IMR-90 (cell line): Measurements from ENCODE around the gene AP4B1. TPM values are rescaled to one million over a fixed set of nuclear protein-coding genes. Genes with fewer than 3 reads are reported as not detected.

Source experiments
- ATAC-seq: fragments of 200-7000 bp; cut with Tn5 transposase; 2 replicates; pipeline ENCODE4 v1.9.1; 2020; ENCODE audit warnings: low read depth, mild to moderate bottlenecking, moderate library complexity
- BruUV-seq: library from RNA; stranded (reverse); fragments of 400-500 nt; replicated peaks from 2 replicates; lab custom pipeline; 2021; lab: Mats Ljungman, UMichigan
- CTCF ChIA-PET: fragments of 300-600 bp; formaldehyde crosslinking; extraction: SDS; loops from one replicate; lab custom pipeline; 2021; ENCODE audit warnings: antibody characterized with exemption; lab: Yijun Ruan, JAX
- POLR2A ChIA-PET: fragments of 300-600 bp; sonication (Branson Sonifier 250); formaldehyde crosslinking; loops from one replicate; lab custom pipeline; 2022; ENCODE audit warnings: antibody characterized with exemption; ENCODE audit not compliant: unreplicated experiment; lab: Charles Lee
- DNase-seq: peaks from one replicate; pipeline ENCODE4 v3.0.0; 2013
- H2AFZ ChIP-seq: replicated peaks from 2 replicates; pipeline ENCODE3; 2013; ENCODE audit warnings: low read length, mild to moderate bottlenecking; ENCODE audit not compliant: poor library complexity
- H2AK5ac ChIP-seq: 2 replicates; pipeline ENCODE4 v1.6.1; 2013; ENCODE audit warnings: low read depth, low read length, inconsistent platforms
- H2AK9ac ChIP-seq: replicated peaks from 2 replicates; pipeline ENCODE3; 2013; ENCODE audit warnings: mild to moderate bottlenecking, low read depth, low read length, moderate library complexity; ENCODE audit not compliant: poor library complexity
- H2BK120ac ChIP-seq: 2 replicates; pipeline ENCODE4 v1.6.1; 2013; ENCODE audit warnings: low read depth, low read length, inconsistent platforms
- H2BK15ac ChIP-seq: 3 replicates; pipeline ENCODE4 v1.6.1; 2013; ENCODE audit warnings: low read depth, low read length, inconsistent platforms
- H2BK20ac ChIP-seq: 2 replicates; pipeline ENCODE4 v1.6.1; 2013; ENCODE audit warnings: low read depth, mild to moderate bottlenecking, inconsistent platforms, low read length, moderate library complexity
- H2BK5ac ChIP-seq: 2 replicates; pipeline ENCODE4 v1.6.1; 2013; ENCODE audit warnings: mild to moderate bottlenecking, low read depth, low read length, inconsistent platforms; ENCODE audit not compliant: poor library complexity, severe bottlenecking
- H3K14ac ChIP-seq: replicated peaks from 2 replicates; pipeline ENCODE4 v1.6.1; 2013; ENCODE audit warnings: low read depth, low read length, inconsistent platforms
- H3K18ac ChIP-seq: 2 replicates; pipeline ENCODE4 v1.6.1; 2013; ENCODE audit warnings: low read depth, low read length, control low read depth
- H3K23ac ChIP-seq: 2 replicates; pipeline ENCODE4 v1.6.1; 2013; ENCODE audit warnings: low read depth, low read length, inconsistent platforms
- H3K27ac ChIP-seq: 2 replicates; pipeline ENCODE4 v1.5.1; 2013; ENCODE audit warnings: mild to moderate bottlenecking, control low read depth, low read length; ENCODE audit not compliant: insufficient read depth
- H3K27me3 ChIP-seq: 2 replicates; pipeline ENCODE4 v1.6.1; 2013; ENCODE audit warnings: low read length; ENCODE audit not compliant: control insufficient read depth, insufficient read depth
- H3K36me3 ChIP-seq: 2 replicates; pipeline ENCODE4 v1.6.1; 2013; ENCODE audit warnings: low read length, mixed read lengths; ENCODE audit not compliant: control insufficient read depth, insufficient read depth
- H3K4ac ChIP-seq: 2 replicates; pipeline ENCODE4 v1.6.1; 2013; ENCODE audit warnings: low read depth, low read length, inconsistent platforms
- H3K4me1 ChIP-seq: 2 replicates; pipeline ENCODE4 v1.6.1; 2013; ENCODE audit warnings: low read length, mixed read lengths; ENCODE audit not compliant: control insufficient read depth, insufficient read depth
- H3K4me2 ChIP-seq: 2 replicates; pipeline ENCODE4 v1.6.1; 2013; ENCODE audit warnings: low read depth, mild to moderate bottlenecking, control low read depth, low read length, moderate library complexity
- H3K4me3 ChIP-seq: 2 replicates; pipeline ENCODE4 v1.5.1; 2013; ENCODE audit warnings: low read depth, mild to moderate bottlenecking, control low read depth, low read length, moderate library complexity; ENCODE audit not compliant: insufficient read depth
- H3K56ac ChIP-seq: 2 replicates; pipeline ENCODE4 v1.6.1; 2013; ENCODE audit warnings: low read length, inconsistent platforms; ENCODE audit not compliant: insufficient read depth; ENCODE audit errors: extremely low read depth
- H3K79me1 ChIP-seq, 2 experiments: 2 replicates each; pipeline ENCODE4 v1.6.1; 2013; ENCODE audit warnings: low read length in 2 of 2, inconsistent platforms in 1 of 2, low read depth in 1 of 2
- H3K9ac ChIP-seq: 2 replicates; pipeline ENCODE4 v1.6.1; 2013; ENCODE audit warnings: low read depth, low read length, control low read depth
- H3K9me1 ChIP-seq: 2 replicates; pipeline ENCODE4 v1.6.1; 2013; ENCODE audit warnings: low read length, inconsistent platforms; ENCODE audit not compliant: insufficient read depth
- H3K9me3 ChIP-seq: 2 replicates; pipeline ENCODE4 v1.6.1; 2013; ENCODE audit warnings: low read length; ENCODE audit not compliant: control insufficient read depth, insufficient read depth
- H4K20me1 ChIP-seq: 2 replicates; pipeline ENCODE4 v1.6.1; 2013; ENCODE audit warnings: low read length, inconsistent platforms; ENCODE audit not compliant: insufficient read depth
- H4K5ac ChIP-seq: 2 replicates; pipeline ENCODE4 v1.6.1; 2013; ENCODE audit warnings: mild to moderate bottlenecking, low read depth, low read length, control low read depth
- H4K8ac ChIP-seq, 2 experiments: 2 replicates each; pipeline ENCODE4 v1.6.1; 2013; ENCODE audit warnings: low read depth in 2 of 2, low read length in 2 of 2, control low read depth in 1 of 2, inconsistent platforms in 1 of 2
- H4K91ac ChIP-seq: 2 replicates; pipeline ENCODE4 v1.6.1; 2013; ENCODE audit warnings: low read depth, low read length, inconsistent platforms; ENCODE audit not compliant: insufficient read depth
- CTCF ChIP-seq: conservative IDR thresholded peaks from 2 replicates; pipeline ENCODE4 v1.5.1; 2012; ENCODE audit warnings: mild to moderate bottlenecking, low read depth, low read length, improper control_type of control experiment
- dilution Hi-C: fragments of 300-500 bp; cut with HindIII; formaldehyde crosslinking; loops from one replicate; pipeline ENCODE4 v1.14.3; 2018; ENCODE audit warnings: low sequenced_read_pairs; ENCODE audit not compliant: unreplicated experiment
- in situ Hi-C: fragments of 300-500 bp; cut with MboI; formaldehyde crosslinking; loops from 3 replicates; pipeline ENCODE4 v1.14.3; 2019; ENCODE audit warnings: low sequenced_read_pairs, inconsistent platforms, mixed read lengths
- intact Hi-C: fragments of 100-400 bp; cut with micrococcal nuclease; formaldehyde crosslinking; loops from 2 replicates; pipeline ENCODE4 v1.10.0; 2022
- polyA plus RNA-seq, 3 experiments: library from polyadenylated mRNA; depleted of rRNA; stranded (reverse); fragments of >200 nt; gene quantifications; 2 replicates each; pipeline ENCODE4 v1.2.3, GENCODE V29; 2012; ENCODE audit warnings: low replicate concordance in 1 of 3
- total RNA-seq: library from RNA; depleted of rRNA; stranded (reverse); fragments of >200 nt; gene quantifications from 2 replicates; pipeline ENCODE4 v1.2.3, GENCODE V29; 2012
- TF ChIP-seq, protein P1 (sequence below): fragments of 150-350 bp; IDR thresholded peaks from 2 replicates; pipeline ENCODE4 v1.6.1; 2017; ENCODE audit warnings: mild to moderate bottlenecking, antibody characterized with exemption, low read length, low read depth

The AP4B1 gene
- total and polyA plus RNA-seq, 2 of the 4 experiments (the other 2 are of a cell fraction), result 15.6 to 18.1 TPM

DNA sequence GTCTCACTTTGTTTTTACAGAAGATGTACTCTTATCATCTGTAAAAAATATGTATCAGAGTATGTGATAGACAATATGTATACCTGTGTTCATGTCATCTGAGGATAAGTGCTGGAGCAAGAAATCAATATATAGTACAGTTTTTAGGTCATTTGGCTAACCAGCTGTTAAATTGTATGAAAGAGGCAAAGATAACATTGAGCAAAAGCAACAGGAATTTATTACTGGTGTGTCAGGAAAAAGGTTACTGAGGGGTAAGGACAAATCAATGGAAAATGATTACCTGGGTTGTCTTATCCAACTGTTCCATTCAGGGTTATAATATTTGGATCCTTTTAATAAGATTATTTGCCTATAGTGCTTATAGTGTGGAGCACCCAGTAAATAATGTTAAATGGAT is 29.4 kb upstream of the AP4B1 start:
- ChIA-PET CTCF (interaction anchor here (1.3 kb wide), 1 partner anchor 23 kb away, joined by 4 read pairs; no protein-coding TSS in a partner anchor), POLR2A (interaction anchor here (0.6 kb wide), 1 partner anchor 416 kb away, joined by 3 read pairs; no protein-coding TSS in a partner anchor)
- TF ChIP-seq CTCF, result no peak
- TF ChIP-seq, protein P1, sequence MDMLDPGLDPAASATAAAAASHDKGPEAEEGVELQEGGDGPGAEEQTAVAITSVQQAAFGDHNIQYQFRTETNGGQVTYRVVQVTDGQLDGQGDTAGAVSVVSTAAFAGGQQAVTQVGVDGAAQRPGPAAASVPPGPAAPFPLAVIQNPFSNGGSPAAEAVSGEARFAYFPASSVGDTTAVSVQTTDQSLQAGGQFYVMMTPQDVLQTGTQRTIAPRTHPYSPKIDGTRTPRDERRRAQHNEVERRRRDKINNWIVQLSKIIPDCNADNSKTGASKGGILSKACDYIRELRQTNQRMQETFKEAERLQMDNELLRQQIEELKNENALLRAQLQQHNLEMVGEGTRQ, result no peak
- in situ Hi-C loops (no loop called here), intact Hi-C loops (loop anchor here (10.0 kb wide), 1 partner anchor 789 kb away; no protein-coding TSS in a partner anchor), dilution Hi-C loops (no loop called here)
- H3K36me3 ChIP-seq, result no peaks in the 10 kb centered on the region
- H3K9ac ChIP-seq, result no peak overlapping the region
- no peak overlapping the region for H2AK9ac ChIP-seq
- peaks cover 72% of the 10 kb centered on the region for H4K20me1 ChIP-seq
- DNase-seq, result no peak
- H3K9me3 ChIP-seq, result no peaks in the 10 kb centered on the region
- H4K91ac ChIP-seq, result no peak overlapping the region
- H2BK15ac ChIP-seq, result no peak overlapping the region
- no peak overlapping the region for H3K14ac ChIP-seq
- H2AFZ ChIP-seq, result no peak overlapping the region
- no TSS peak for BruUV-seq
- H2BK5ac ChIP-seq, result no peak overlapping the region
- no peak overlapping the region for H4K8ac ChIP-seq
- H3K27ac ChIP-seq, result no peak overlapping the region
- H4K5ac ChIP-seq, result no peak overlapping the region
- no peak for ATAC-seq
- H3K23ac ChIP-seq, result no peak overlapping the region
- H3K4me3 ChIP-seq, result no peak overlapping the region
- H3K4me1 ChIP-seq, result peaks cover 2% of the 10 kb centered on the region; the same call in 1 of the 2 replicates
- H3K79me1 ChIP-seq, result peaks cover 8 to 56% of the 10 kb centered on the region in 2 experiments; a peak in 3 of 4 replicates
- no peak overlapping the region for H3K4me2 ChIP-seq
- peaks cover 11% of the 10 kb centered on the region for H3K9me1 ChIP-seq
- no peak overlapping the region for H3K18ac ChIP-seq
- H3K56ac ChIP-seq, result no peak overlapping the region
- H2AK5ac ChIP-seq, result no peak overlapping the region
- H2BK20ac ChIP-seq, result no peak overlapping the region
- no peak overlapping the region for H2BK120ac ChIP-seq
- H3K27me3 ChIP-seq, result no peaks in the 10 kb centered on the region
- H3K4ac ChIP-seq, result no peak overlapping the region
